Tibial artery (tissue), 4 donors: ENCODE results near the gene HES5.

Source experiments
- DNase-seq, 2 donors: peaks; one replicate each; pipeline ENCODE4 v3.0.0-alpha.2; 2019
- H3K27ac ChIP-seq, 2 donors: fragments of 200-600 bp; sonication (generic) in 1 of 2; 1 replicate in 1 of 2; 2 replicates in 1 of 2; pipeline ENCODE4 v1.5.1; 2018 to 2019; ENCODE audit warnings: mild to moderate bottlenecking in 1 of 2
- H3K27me3 ChIP-seq, 2 donors: fragments of 200-600 bp; sonication (generic) in 1 of 2; one replicate each; pipeline versions ENCODE4 v1.5.1 to v1.6.0; 2016 to 2019
- H3K36me3 ChIP-seq, 3 donors: fragments of 200-600 bp; sonication (generic) in 2 of 3; one replicate each; pipeline ENCODE4 v1.5.1; 2016 to 2019; ENCODE audit warnings: mild to moderate bottlenecking in 2 of 3
- H3K4me1 ChIP-seq, 4 donors: fragments of 200-600 bp; sonication (generic) in 2 of 4; 1 replicate in 3 of 4; 2 replicates in 1 of 4; pipeline ENCODE4 v1.5.1; 2016 to 2019
- H3K4me3 ChIP-seq, 2 donors: fragments of 200-600 bp; sonication (generic) in 1 of 2; 1 replicate in 1 of 2; 2 replicates in 1 of 2; pipeline ENCODE4 v1.5.1; 2018 to 2019; ENCODE audit warnings: mild to moderate bottlenecking in 2 of 2
- H3K9me3 ChIP-seq, 3 donors: fragments of 200-600 bp; sonication (generic) in 1 of 3; one replicate each; pipeline ENCODE4 v1.5.1; 2016 to 2019
- CTCF ChIP-seq, 2 experiments: fragments of 200-600 bp in 1 of 2; fragments of 450-650 bp in 1 of 2; IDR thresholded peaks; one replicate each; pipeline ENCODE4 v1.5.1; 2017 to 2019; ENCODE audit warnings: antibody characterized with exemption in 2 of 2, mild to moderate bottlenecking in 1 of 2, moderate library complexity in 1 of 2
- intact Hi-C: fragments of 100-400 bp; cut with DNase I; formaldehyde crosslinking; loops from one replicate; pipeline ENCODE4 v1.15.0; 2023; ENCODE audit warnings: low total_unique reads

Gene HES5

GRCh38 chr1:2480986-2481364, 49.1 kb downstream of the HES5 start:
- H3K4me3 ChIP-seq, result no peak overlapping the region
- no peak overlapping the region for H3K27ac ChIP-seq
- no peaks in the 10 kb centered on the region for H3K36me3 ChIP-seq
- TF ChIP-seq CTCF (IDR thresholded peaks at IDR 0.05), result no peak
- no peaks in the 10 kb centered on the region for H3K9me3 ChIP-seq
- peaks cover 0 to 23% (median 0%) of the 10 kb centered on the region in 4 donors for H3K4me1 ChIP-seq
- DNase-seq, result no peak
- H3K27me3 ChIP-seq, result peaks cover 0 to 29% of the 10 kb centered on the region in 2 donors
- intact Hi-C loops, result no loop called here

DNA sequence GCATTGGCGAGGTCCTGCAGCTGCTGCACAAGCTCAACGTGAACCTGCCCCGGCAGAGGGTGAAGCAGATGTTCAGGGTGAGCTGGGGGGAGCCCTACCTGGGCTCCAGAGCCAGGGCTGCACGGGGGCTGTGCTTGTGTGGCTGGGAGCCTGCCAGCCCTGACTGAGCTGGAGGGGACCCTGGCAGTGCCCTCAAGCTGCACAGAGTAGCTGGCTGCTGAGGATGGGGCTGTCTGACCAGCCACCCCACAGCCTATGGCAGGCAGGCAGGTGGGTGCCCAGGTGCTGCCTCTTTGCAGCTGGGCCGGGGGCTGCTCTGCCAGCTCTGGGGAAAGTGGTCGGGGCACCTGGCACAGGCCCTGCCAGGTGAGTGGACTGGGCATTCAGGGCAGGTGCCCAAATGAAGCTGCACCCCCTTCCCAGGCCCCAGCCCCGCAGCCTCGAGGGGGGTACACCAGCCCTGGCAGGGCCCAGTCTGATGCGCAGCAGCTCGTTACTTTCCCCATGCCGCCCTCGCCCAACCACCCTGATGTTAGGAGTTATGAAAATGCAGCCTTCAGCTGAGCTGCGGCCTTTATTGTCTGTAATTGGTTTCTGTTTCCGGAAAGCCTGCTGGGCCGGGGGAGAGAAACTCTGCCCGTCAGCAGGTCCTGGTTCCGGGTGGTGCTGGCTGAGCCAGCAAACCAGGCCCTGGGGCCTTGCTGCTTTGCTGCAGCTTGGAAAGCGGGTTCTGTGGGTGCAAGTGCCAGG, 49.7 kb downstream of the HES5 start:
- DNase-seq, result no peak
- H3K4me3 ChIP-seq, result no peak overlapping the region
- H3K4me1 ChIP-seq, result peaks cover 0 to 24% (median 0%) of the 10 kb centered on the region in 4 donors
- H3K27me3 ChIP-seq, result peaks cover 0 to 35% of the 10 kb centered on the region in 2 donors
- H3K27ac ChIP-seq, result no peak overlapping the region
- no peaks in the 10 kb centered on the region for H3K36me3 ChIP-seq
- no peaks in the 10 kb centered on the region for H3K9me3 ChIP-seq
- no peak for TF ChIP-seq CTCF (IDR thresholded peaks at IDR 0.05)
- intact Hi-C loops, result no loop called here

DNA sequence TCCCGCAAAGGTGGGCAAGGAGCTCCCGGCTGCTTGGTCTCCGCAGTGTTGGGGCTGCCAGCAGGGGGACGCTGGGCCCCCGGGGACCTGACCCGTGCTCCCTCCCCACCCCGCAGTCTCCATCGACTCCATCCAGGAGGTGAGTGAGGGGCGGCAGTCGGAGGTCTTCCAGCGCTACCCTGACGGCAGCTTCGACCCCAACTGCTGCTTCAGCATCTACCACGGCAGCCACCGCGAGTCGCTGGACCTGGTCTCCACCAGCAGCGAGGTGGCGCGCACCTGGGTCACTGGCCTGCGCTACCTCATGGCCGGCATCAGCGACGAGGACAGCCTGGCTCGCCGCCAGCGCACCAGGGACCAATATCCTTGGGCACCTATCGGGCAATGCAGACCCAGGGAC, 50.4 kb downstream of the HES5 start:
- no peaks in the 10 kb centered on the region for H3K9me3 ChIP-seq
- no peaks in the 10 kb centered on the region for H3K36me3 ChIP-seq
- peaks cover 0 to 32% (median 0%) of the 10 kb centered on the region in 4 donors for H3K4me1 ChIP-seq
- no peak for TF ChIP-seq CTCF (IDR thresholded peaks at IDR 0.05)
- intact Hi-C loops, result loop anchor here (10.0 kb wide), 1 partner anchor 765 kb away; no protein-coding TSS in a partner anchor
- no peak overlapping the region for H3K27ac ChIP-seq
- no peak for DNase-seq
- peaks cover 0 to 43% of the 10 kb centered on the region in 2 donors for H3K27me3 ChIP-seq
- H3K4me3 ChIP-seq, result no peak overlapping the region

DNA sequence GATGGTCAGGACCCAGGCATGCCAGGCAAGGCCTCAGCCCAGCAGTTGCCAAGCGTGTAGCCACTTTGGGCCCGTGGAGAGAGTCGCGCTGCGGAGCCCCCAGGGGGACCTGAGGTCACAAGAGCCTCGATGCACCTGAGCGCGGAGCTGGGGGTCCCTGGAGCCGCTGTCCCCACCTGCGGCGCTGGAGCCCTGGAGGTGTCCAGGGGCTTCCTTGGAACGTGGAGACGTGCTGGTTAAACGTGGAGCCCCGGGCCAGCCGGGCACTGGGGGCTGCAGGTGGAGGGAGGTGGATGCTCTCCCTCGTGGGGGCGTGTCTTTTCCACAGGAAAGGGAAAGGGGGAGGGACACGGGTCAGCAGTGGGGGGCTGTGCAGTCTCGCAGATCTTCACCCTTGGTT, 50.9 kb downstream of the HES5 start:
- Histone ChIP-seq H3K9me3 (no peaks in the 10 kb centered on the region), H3K4me3 (no peak overlapping the region), H3K27me3 (peaks cover 0 to 47% of the 10 kb centered on the region in 2 donors), H3K27ac (no peak overlapping the region), H3K36me3 (no peaks in the 10 kb centered on the region), H3K4me1 (peaks cover 0 to 33% (median 0%) of the 10 kb centered on the region in 4 donors)
- intact Hi-C loops, result loop anchor here (10.0 kb wide), 1 partner anchor 766 kb away; no protein-coding TSS in a partner anchor
- DNase-seq, result no peak
- TF ChIP-seq CTCF (IDR thresholded peaks at IDR 0.05), result no peak
